Kidney epithelial cell (primary cell): Measurements from ENCODE around the gene NLRP9. TPM values are rescaled to one million over a fixed set of nuclear protein-coding genes. Genes with fewer than 3 reads are reported as not detected.

Source experiments
- DNase-seq: peaks from one replicate; pipeline ENCODE4 v3.0.0-alpha.2; 2010; ENCODE audit warnings: low read depth
- H3K27me3 ChIP-seq: 2 replicates; pipeline ENCODE4 v1.6.0; 2011; ENCODE audit warnings: low read length; ENCODE audit not compliant: control insufficient read depth, insufficient read depth
- H3K36me3 ChIP-seq: 2 replicates; pipeline ENCODE4 v1.5.1; 2011; ENCODE audit warnings: low read length; ENCODE audit not compliant: control insufficient read depth, insufficient read depth
- H3K4me3 ChIP-seq: 2 replicates; pipeline ENCODE4 v1.5.1; 2011; ENCODE audit warnings: low read depth, mild to moderate bottlenecking, control low read depth, low read length
- CTCF ChIP-seq: IDR thresholded peaks from 2 replicates; pipeline ENCODE4 v1.5.1; 2011; ENCODE audit warnings: mild to moderate bottlenecking, moderate library complexity, low read length, control low read depth, inconsistent platforms; ENCODE audit not compliant: insufficient read depth, poor library complexity, severe bottlenecking
- total RNA-seq: library from RNA; depleted of rRNA; stranded (reverse); fragments of >200 nt; gene quantifications from 2 replicates; pipeline ENCODE4 v1.2.3, GENCODE V29; 2015

The NLRP9 gene
- total RNA-seq, 1 donor from 2014 or later = not detected

GRCh38 chr19:55676383-55676782 is 61.8 kb downstream of the NLRP9 start:
- Histone ChIP-seq H3K27me3 (no peaks in the 10 kb centered on the region), H3K4me3 (no peak overlapping the region), H3K36me3 (peaks cover 2% of the 10 kb centered on the region)
- no peak for DNase-seq
- TF ChIP-seq CTCF = no peak

- Histone ChIP-seq H3K4me3 (peak overlapping the region; percentile 84), H3K27me3 (no peaks in the 10 kb centered on the region), H3K36me3 (peaks cover 2% of the 10 kb centered on the region)
- no peak for DNase-seq
- TF ChIP-seq CTCF = no peak
These were observed 62.4 kb downstream of the NLRP9 start for GRCh38 chr19:55675661-55676354.

- DNase-seq = peak; percentile 82
- no peak for TF ChIP-seq CTCF
- Histone ChIP-seq H3K4me3 (peak within 1 kb of the TSS; percentile 84), H3K27me3 (no peaks in the 10 kb centered on the region), H3K36me3 (peaks cover 3% of the 10 kb centered on the region)
These were observed 63.2 kb downstream of the NLRP9 start, which contains the start of gene EPN1 for GRCh38 chr19:55674841-55675660. Gene EPN1 (plus strand): TSS chr19:55675226. CDS start chr19:55678628, 3,402 bp downstream.

GRCh38 chr19:55674459-55674840 is 63.8 kb downstream of the NLRP9 start:
- Histone ChIP-seq H3K4me3 (peak overlapping the region; percentile 84), H3K36me3 (peaks cover 4% of the 10 kb centered on the region), H3K27me3 (no peaks in the 10 kb centered on the region)
- DNase-seq = no peak
- TF ChIP-seq CTCF = no peak

GRCh38 chr19:55673889-55674288 is 64.3 kb downstream of the NLRP9 start:
- no peak overlapping the region for H3K4me3 ChIP-seq
- no peak for TF ChIP-seq CTCF
- no peak for DNase-seq
- peaks cover 5% of the 10 kb centered on the region for H3K36me3 ChIP-seq
- H3K27me3 ChIP-seq = no peaks in the 10 kb centered on the region
